ENCODE results near the gene FUBP3.

FUBP3 gene

DNA sequence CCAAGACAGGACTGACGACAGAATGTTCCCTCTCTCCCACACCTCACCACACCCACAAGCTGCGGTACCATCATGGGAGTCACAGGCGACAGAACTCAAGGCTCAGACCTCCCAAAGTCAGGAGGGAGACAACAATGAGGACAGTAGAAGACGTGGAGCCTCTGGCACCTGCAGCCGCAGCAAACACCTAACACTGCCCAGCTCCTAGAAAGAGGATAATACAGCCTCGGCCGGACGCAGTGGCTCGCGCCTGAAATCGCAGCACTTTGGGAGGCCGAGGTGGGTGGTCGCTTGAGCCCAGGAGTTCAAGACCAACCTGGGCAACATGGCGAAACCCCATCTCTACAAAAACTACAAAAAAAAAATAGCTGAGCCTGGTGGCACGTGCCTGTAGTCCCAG, 71.8 kb downstream of the FUBP3 start:
- Histone ChIP-seq H3K27ac (no peak overlapping the region), H3K36me3 (replicated peaks) (no peaks in the 10 kb centered on the region), H3K27me3 (replicated peaks) (peaks cover 2% of the 10 kb centered on the region), H3K4me3 (ENCODE audit: low read depth, low read length) (no peak overlapping the region)
- TF ChIP-seq, protein P1, sequence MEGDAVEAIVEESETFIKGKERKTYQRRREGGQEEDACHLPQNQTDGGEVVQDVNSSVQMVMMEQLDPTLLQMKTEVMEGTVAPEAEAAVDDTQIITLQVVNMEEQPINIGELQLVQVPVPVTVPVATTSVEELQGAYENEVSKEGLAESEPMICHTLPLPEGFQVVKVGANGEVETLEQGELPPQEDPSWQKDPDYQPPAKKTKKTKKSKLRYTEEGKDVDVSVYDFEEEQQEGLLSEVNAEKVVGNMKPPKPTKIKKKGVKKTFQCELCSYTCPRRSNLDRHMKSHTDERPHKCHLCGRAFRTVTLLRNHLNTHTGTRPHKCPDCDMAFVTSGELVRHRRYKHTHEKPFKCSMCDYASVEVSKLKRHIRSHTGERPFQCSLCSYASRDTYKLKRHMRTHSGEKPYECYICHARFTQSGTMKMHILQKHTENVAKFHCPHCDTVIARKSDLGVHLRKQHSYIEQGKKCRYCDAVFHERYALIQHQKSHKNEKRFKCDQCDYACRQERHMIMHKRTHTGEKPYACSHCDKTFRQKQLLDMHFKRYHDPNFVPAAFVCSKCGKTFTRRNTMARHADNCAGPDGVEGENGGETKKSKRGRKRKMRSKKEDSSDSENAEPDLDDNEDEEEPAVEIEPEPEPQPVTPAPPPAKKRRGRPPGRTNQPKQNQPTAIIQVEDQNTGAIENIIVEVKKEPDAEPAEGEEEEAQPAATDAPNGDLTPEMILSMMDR (IDR thresholded peaks at IDR 0.05; ENCODE audit: low read depth, low read length, missing control alignments), result no peak
- in situ Hi-C loops (cut with HindIII; ENCODE audit: low pct_ligation_motif_present, low sequenced_read_pairs), result no loop called here
- no peak for DNase-seq

DNA sequence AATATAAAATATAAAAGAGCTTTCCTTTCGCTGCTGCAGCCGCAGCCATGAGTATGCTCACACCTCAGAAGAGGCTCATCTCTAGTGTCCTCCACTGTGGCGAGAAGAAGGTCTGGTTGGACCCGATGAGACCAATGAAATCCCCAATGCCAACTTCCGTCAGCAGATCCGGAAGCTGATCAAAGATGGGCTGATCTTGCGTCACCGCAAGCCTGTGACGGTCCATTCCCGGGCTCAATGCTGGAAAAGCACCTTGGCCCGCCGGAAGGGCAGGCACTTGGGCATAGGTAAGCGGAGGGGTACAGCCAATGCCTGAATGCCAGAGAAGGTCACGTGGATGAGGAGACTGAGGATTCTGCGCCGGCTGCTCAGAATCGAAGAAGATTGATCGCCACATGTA, 72.4 kb downstream of the FUBP3 start:
- in situ Hi-C loops (cut with HindIII; ENCODE audit: low pct_ligation_motif_present, low sequenced_read_pairs), result no loop called here
- Histone ChIP-seq H3K27ac (no peak overlapping the region), H3K27me3 (replicated peaks) (peaks cover 4% of the 10 kb centered on the region), H3K36me3 (replicated peaks) (no peaks in the 10 kb centered on the region), H3K4me3 (ENCODE audit: low read depth, low read length) (no peak overlapping the region)
- DNase-seq, result no peak
- TF ChIP-seq, protein P1 (IDR thresholded peaks at IDR 0.05; ENCODE audit: low read depth, low read length, missing control alignments), result no peak

DNA sequence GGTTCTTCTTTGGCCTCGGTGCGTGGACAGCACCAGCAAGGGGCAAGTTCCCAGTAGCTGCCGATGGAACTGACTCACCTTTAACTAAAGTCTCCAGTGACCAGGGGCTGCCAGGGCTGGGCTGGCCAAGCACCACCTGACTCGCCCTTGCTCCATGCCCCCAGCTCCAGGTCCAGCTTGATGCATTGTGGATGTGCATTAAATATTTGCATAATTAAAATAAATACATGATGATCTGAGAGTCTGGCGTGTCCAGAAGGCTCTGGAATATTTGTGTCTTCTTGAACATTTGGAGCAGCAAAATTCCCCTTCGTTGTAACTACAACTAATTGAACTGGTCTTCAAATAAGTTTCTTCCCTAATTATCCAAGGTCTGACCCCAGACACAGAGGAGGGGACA, 75.5 kb downstream of the FUBP3 start:
- DNase-seq, result no peak
- in situ Hi-C loops (cut with HindIII; ENCODE audit: low pct_ligation_motif_present, low sequenced_read_pairs), result no loop called here
- Histone ChIP-seq H3K36me3 (replicated peaks) (no peaks in the 10 kb centered on the region), H3K4me3 (ENCODE audit: low read depth, low read length) (no peak overlapping the region), H3K27ac (no peak overlapping the region), H3K27me3 (replicated peaks) (peaks cover 34% of the 10 kb centered on the region)
- TF ChIP-seq, protein P1 (IDR thresholded peaks at IDR 0.05; ENCODE audit: low read depth, low read length, missing control alignments), result no peak

DNA sequence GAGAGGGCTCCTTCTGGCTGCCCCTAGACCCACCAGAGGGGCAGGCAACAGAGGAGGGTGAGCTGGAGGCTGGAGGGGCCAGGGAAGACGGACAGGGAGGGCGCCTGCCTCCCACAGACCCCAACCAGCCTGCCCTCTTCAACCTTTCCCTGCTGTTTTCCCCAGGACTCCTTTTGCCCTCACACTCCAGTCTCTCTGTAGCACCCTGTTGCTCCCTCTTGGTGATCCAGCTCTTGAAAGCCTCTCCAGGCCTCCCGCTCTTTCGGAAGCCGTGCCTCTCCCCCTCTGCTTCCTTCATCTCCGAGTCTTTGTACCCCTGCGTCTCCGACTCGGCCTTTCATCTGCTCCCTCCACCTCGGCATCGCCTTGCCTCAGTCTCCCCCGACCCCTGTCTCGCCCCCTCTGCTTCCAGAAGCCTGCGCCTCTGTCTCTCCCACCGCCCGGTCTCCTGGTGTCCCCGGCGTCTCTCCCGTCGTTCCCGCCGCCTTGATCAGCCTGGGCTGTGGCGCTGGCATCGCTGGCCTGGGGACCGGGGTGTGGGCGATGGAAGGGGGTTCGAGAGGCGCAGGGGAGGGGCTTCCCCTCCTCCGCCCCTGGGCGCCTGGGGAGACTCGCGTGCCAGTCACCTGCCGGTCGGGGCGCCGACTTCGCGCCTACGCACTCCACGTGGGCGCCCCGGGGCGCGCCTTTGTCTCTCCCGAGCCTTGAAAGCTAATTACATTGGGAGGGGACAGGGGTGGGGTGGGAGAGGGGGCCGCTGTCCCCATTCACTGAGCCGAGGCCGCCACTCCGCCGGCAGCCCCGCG, 79.7 kb downstream of the FUBP3 start:
- H3K27ac ChIP-seq, result no peak overlapping the region
- H3K27me3 ChIP-seq (replicated peaks), result peaks cover 74% of the 10 kb centered on the region
- no peaks in the 10 kb centered on the region for H3K36me3 ChIP-seq (replicated peaks)
- no peak overlapping the region for H3K4me3 ChIP-seq (ENCODE audit: low read depth, low read length)
- TF ChIP-seq, protein P1 (IDR thresholded peaks at IDR 0.05; ENCODE audit: low read depth, low read length, missing control alignments), result no peak
- in situ Hi-C loops (cut with HindIII; ENCODE audit: low pct_ligation_motif_present, low sequenced_read_pairs), result no loop called here
- no peak for DNase-seq

DNA sequence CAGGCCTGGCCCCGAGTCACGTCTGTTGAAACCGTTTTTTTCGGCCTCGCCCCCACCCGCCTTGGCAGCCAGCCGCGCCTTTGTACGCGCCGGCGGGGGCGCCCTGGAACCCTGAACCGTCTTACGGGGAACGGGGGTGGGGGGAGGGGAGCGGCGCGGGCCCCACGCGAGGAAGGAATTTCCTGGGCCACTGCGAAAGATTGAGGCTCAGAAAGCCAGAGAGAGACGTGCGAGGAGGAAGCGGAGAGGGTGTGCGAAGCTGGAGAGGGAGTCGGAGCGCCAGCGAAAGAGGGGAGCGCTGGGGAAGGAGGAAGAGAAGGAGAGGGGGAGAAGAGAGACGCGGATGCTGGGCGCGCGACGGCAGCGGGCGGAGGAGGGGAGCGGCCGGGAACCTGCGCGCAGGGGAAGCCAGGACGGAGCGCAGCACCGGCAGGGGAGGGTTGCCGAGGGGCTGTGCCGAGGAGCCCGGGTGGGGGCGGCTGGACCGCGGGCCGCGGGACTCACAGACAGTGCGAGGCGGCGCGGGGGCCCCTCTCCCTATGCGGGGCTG, 80.4 kb downstream of the FUBP3 start:
- Histone ChIP-seq H3K27me3 (replicated peaks) (peaks cover 81% of the 10 kb centered on the region), H3K4me3 (ENCODE audit: low read depth, low read length) (no peak overlapping the region), H3K36me3 (replicated peaks) (no peaks in the 10 kb centered on the region), H3K27ac (no peak overlapping the region)
- TF ChIP-seq, protein P1 (IDR thresholded peaks at IDR 0.05; ENCODE audit: low read depth, low read length, missing control alignments), result no peak
- DNase-seq, result no peak
- in situ Hi-C loops (cut with HindIII; ENCODE audit: low pct_ligation_motif_present, low sequenced_read_pairs), result no loop called here
